ENCODE measurements around the gene PAX7. TPM values are rescaled to one million over a fixed set of nuclear protein-coding genes. Genes with fewer than 3 reads are reported as not detected.
"Not testable (repeated sequence)": the region's sequence is repeated elsewhere in the genome, so short reads cannot be mapped to it uniquely, and the experiment has no call there.

PAX7 gene
- total RNA-seq, 2 experiments from 2014 or later = not detected

DNA sequence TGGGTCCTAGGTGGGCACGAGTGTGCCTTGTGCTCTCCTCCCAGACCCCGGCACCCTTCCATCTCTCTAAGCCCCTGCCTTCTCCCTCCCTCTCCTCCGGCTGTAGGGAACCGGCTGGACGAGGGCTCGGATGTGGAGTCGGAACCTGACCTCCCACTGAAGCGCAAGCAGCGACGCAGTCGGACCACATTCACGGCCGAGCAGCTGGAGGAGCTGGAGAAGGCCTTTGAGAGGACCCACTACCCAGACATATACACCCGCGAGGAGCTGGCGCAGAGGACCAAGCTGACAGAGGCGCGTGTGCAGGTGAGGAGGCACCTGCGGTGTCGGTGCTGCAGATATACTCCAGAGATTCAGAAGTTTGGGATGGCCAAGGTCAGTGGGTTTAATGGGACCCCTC lies 61.0 kb downstream of the PAX7 start:
- no peaks in the 10 kb centered on the region for H3K4me1 Mint-ChIP-seq
- no peaks in the 10 kb centered on the region for H3K36me3 Mint-ChIP-seq (ENCODE audit: low read depth)
- ChIA-PET POLR2A (no interaction called here), CTCF (no interaction called here)
- no peak for DNase-seq
- no peak overlapping the region for H3K27ac Mint-ChIP-seq
- H3K9me3 Mint-ChIP-seq = no peaks in the 10 kb centered on the region
- peaks cover 11% of the 10 kb centered on the region for H3K27me3 Mint-ChIP-seq
- no peak overlapping the region for H3K4me3 Mint-ChIP-seq

DNA sequence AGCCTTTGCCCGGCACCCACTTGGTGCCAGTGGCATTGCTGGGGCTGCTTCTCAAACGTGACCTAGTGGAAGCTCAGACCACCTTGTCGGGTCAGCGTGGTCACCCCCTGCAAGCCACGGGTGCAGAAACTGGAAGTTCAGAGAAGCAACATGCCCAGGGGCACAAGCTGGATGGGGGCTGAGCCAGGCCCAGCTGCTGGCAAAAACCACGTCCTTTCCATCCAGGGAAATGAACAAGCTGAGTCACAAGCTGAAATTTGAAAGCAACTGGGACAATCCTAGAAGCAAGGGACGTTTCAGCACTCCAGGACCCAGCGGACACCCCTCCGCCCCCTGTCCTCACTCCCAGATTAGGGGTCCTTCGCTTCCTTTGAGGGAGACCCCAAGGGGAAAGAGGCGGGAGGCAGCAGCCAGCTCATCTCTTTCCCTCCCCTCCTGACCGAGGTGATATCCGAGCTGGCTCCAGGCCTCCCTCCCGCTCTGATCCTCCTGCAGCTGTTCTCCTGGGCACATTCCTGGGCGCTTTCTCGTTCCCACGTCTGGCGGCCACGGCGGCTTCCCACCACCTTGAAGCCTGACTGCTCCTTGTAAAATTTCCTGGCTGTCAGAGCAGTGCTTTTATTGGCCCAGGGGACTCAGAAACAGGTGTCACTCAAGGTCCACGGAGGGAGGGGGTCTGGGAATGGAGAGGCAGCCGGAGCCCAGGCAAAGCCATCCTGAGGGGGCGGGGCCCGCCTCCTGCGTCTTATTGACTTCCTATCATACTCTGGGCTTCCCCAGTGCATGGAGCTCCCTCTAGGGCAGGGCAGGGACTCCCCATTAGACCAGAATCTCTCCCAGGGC lies 62.8 kb downstream of the PAX7 start:
- Mint-ChIP-seq H3K4me3 (no peak overlapping the region), H3K4me1 (no peaks in the 10 kb centered on the region), H3K9me3 (no peaks in the 10 kb centered on the region), H3K27me3 (peaks cover 24% of the 10 kb centered on the region), H3K36me3 (ENCODE audit: low read depth) (no peaks in the 10 kb centered on the region), H3K27ac (no peak overlapping the region)
- ChIA-PET CTCF (no interaction called here), POLR2A (no interaction called here)
- DNase-seq = no peak

DNA sequence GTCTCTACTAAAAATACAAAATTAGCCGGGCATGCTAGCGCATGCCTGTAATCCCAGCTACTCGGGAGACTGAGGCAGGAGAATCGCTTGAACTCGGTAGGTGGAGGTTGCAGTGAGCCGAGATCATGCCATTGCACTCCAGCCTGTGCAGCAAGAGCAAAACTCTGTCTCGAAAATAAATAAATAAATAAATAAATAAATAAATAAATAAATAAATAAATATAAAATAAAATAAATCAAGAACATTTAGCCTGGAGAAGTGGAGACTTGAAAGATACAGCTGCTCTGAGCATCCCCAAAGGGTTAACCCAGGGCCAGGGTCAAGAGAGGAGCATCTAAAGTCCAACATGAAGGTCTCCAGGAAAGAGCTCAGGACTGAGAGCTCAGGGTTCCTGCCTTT lies 63.6 kb downstream of the PAX7 start:
- H3K4me3 Mint-ChIP-seq; H3K9me3 Mint-ChIP-seq; H3K4me1 Mint-ChIP-seq; H3K36me3 Mint-ChIP-seq (ENCODE audit: low read depth); DNase-seq; H3K27ac Mint-ChIP-seq; CTCF ChIA-PET; POLR2A ChIA-PET: not testable (repeated sequence)
- peaks cover 24% of the 10 kb centered on the region for H3K27me3 Mint-ChIP-seq

DNA sequence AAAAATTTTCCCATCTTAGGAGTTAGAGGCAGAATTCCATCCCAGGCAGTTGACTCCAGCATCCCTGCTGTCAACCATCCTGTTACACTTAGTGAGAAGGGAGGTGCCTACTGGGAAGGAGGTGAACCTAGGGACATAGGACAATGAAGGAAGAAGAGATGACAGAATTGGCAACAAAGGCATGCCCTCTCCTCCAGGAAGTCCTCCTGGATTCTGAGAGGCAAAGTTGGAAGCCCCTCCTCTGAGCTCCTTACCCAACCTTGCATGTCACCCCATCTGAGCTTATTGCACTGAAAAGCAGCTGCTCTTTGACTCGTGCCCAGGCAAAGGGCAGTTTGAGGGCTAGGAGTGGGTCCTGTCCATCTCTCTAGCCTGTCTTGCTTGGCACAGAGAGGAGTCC lies 66.9 kb downstream of the PAX7 start:
- Mint-ChIP-seq H3K27me3 (peaks cover 27% of the 10 kb centered on the region), H3K4me1 (no peaks in the 10 kb centered on the region), H3K4me3 (no peak overlapping the region), H3K36me3 (ENCODE audit: low read depth) (no peaks in the 10 kb centered on the region), H3K9me3 (no peaks in the 10 kb centered on the region), H3K27ac (no peak overlapping the region)
- no peak for DNase-seq
- ChIA-PET CTCF (no interaction called here), POLR2A (no interaction called here)

DNA sequence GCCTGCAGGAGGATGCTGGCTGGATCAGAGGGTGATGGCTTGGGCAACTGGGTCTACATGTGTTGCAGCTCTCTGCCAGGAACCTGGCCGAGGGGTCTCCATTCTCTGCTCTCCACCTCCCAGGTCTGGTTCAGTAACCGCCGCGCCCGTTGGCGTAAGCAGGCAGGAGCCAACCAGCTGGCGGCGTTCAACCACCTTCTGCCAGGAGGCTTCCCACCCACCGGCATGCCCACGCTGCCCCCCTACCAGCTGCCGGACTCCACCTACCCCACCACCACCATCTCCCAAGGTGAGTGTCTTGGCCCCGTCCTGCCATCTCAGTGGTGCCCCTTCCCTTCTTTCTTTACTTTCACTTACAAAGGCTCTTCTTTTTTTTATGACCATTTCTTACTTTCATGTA lies 69.9 kb downstream of the PAX7 start:
- ChIA-PET CTCF (no interaction called here), POLR2A (no interaction called here)
- H3K27me3 Mint-ChIP-seq = peaks cover 23% of the 10 kb centered on the region
- H3K36me3 Mint-ChIP-seq (ENCODE audit: low read depth) = no peaks in the 10 kb centered on the region
- no peaks in the 10 kb centered on the region for H3K9me3 Mint-ChIP-seq
- no peak overlapping the region for H3K4me3 Mint-ChIP-seq
- H3K27ac Mint-ChIP-seq = no peak overlapping the region
- DNase-seq = no peak
- H3K4me1 Mint-ChIP-seq = no peaks in the 10 kb centered on the region

DNA sequence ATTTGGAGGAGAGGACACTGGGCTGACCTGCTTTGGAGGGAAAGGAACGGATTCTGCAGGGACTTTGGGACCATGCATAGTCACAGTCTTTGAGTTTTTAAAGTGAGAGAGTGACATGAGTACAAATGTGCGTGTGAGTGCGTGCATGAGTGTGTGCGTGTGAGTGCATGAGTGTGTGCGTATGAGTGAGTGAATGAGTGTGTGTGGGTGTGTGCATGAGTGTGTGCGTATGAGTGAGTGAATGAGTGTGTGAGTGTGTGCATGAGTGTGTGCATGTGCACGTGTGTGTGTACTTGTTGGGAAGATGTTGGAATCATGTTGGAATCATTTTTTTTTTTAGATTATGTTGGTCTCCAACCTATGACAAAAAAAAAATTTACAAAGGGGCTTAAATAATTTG lies 70.5 kb downstream of the PAX7 start:
- ChIA-PET CTCF (no interaction called here), POLR2A (no interaction called here)
- Mint-ChIP-seq H3K4me3 (no peak overlapping the region), H3K27ac (no peak overlapping the region), H3K9me3 (no peaks in the 10 kb centered on the region), H3K36me3 (ENCODE audit: low read depth) (no peaks in the 10 kb centered on the region), H3K4me1 (peaks cover 6% of the 10 kb centered on the region), H3K27me3 (peaks cover 23% of the 10 kb centered on the region)
- no peak for DNase-seq

DNA sequence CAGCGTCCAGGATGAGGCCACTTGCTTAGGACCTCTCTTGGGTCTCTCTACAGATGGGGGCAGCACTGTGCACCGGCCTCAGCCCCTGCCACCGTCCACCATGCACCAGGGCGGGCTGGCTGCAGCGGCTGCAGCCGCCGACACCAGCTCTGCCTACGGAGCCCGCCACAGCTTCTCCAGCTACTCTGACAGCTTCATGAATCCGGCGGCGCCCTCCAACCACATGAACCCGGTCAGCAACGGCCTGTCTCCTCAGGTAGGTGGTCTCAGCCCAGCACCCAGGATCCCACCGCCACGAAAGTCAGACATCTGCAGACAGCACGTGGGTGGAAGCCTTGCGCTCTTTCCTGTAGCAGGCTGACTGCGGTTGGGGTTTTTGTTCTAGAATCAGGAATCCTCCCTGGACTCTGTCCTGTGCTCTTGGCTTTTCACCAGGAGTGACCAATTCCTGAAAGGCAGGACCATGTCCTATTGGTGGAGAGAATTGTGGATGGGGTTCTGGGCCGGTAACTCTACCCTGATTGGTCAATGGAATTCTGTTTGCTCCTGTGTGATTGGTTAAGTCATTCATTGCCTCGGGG lies 72.5 kb downstream of the PAX7 start:
- peaks cover 7% of the 10 kb centered on the region for H3K27me3 Mint-ChIP-seq
- POLR2A ChIA-PET = no interaction called here

DNA sequence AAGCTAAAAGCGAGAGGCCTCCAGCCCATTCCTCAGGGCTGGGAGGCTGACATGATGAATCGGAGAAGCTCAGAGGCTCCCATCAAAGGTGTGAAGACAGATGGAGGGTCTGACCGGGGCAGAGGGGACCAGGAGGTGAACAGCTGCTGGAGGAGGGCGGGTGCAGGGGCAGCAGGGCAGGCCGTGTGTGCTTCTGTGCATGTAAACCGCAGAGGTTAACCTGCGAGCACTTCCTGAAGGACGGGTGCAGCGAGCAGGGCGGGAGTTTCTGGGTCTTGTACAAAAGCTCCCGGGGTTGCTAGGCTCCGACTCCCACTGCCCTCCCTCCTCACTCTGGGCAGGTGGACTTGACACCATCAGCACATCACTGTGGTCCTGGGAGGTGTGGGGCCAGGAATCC lies 75.2 kb downstream of the PAX7 start:
- Mint-ChIP-seq H3K9me3 (no peaks in the 10 kb centered on the region), H3K36me3 (ENCODE audit: low read depth) (no peaks in the 10 kb centered on the region), H3K27ac (no peak overlapping the region), H3K4me1 (peaks cover 6% of the 10 kb centered on the region), H3K4me3 (no peak overlapping the region), H3K27me3 (peaks cover 6% of the 10 kb centered on the region)
- CTCF ChIA-PET = no interaction called here
- POLR2A ChIA-PET = no interaction called here
- DNase-seq = no peak

More for the DNA sequence above, 72.5 kb downstream of the PAX7 start:
- no peaks in the 10 kb centered on the region for H3K9me3 Mint-ChIP-seq
- H3K27ac Mint-ChIP-seq = no peak overlapping the region
- no peak overlapping the region for H3K4me3 Mint-ChIP-seq
- no peaks in the 10 kb centered on the region for H3K36me3 Mint-ChIP-seq (ENCODE audit: low read depth)
- H3K4me1 Mint-ChIP-seq = peaks cover 6% of the 10 kb centered on the region
- CTCF ChIA-PET = no interaction called here
- no peak for DNase-seq

DNA sequence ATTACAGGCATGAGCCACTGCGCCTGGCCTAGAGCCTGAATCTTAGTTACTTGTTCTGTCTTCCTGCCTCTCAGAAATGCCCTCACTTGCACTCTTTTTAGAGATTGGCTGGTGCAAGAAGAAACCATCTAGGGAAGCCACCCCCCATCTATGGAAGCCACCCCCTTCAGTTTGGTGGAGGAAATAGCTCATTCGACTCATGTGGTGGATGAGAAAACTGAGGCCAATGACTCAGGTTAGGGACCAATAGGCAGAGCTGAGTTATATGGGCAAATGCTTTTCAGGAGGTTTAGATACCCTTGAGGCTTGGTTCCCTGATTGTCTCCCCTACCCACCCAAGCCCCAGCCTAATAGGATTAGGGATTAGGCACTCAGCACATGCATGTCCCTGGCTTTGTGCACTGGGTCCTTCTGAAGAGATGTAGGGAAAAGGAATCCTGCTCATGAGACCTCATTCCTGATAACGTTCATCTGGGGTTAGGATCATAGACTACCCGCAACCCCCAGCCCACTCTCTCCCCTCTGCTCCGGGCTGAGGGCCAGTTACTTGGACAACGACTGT lies 77.1 kb downstream of the PAX7 start:
- H3K27me3 Mint-ChIP-seq = peaks cover 5% of the 10 kb centered on the region
- ChIA-PET POLR2A (no interaction called here), CTCF (no interaction called here)
- H3K9me3 Mint-ChIP-seq = no peaks in the 10 kb centered on the region
- no peak overlapping the region for H3K4me3 Mint-ChIP-seq
- H3K27ac Mint-ChIP-seq = no peak overlapping the region
- no peak for DNase-seq
- no peaks in the 10 kb centered on the region for H3K36me3 Mint-ChIP-seq (ENCODE audit: low read depth)
- peaks cover 6% of the 10 kb centered on the region for H3K4me1 Mint-ChIP-seq

DNA sequence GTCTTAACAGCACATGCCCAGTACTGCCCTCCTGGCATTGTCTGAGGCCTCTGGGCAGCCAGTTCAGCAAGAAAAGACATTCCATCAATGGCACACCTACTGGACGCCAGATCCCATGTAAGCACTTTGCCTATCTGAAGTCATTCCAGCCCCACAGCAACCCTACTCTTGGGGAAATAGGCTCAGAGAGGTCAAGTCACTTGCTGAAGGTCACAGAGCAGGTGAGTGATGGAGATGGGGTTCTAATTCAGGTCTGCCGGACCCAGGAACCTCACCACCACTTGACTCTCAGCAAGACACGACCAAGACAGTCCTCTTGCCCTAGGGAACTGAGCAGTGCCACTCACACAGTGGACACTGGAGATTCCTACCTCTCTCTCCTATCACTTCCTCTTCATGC lies 79.4 kb downstream of the PAX7 start:
- ChIA-PET POLR2A (no interaction called here), CTCF (no interaction called here)
- no peaks in the 10 kb centered on the region for H3K36me3 Mint-ChIP-seq (ENCODE audit: low read depth)
- H3K27ac Mint-ChIP-seq = no peak overlapping the region
- peaks cover 16% of the 10 kb centered on the region for H3K27me3 Mint-ChIP-seq
- peaks cover 6% of the 10 kb centered on the region for H3K4me1 Mint-ChIP-seq
- no peaks in the 10 kb centered on the region for H3K9me3 Mint-ChIP-seq
- DNase-seq = no peak
- no peak overlapping the region for H3K4me3 Mint-ChIP-seq

DNA sequence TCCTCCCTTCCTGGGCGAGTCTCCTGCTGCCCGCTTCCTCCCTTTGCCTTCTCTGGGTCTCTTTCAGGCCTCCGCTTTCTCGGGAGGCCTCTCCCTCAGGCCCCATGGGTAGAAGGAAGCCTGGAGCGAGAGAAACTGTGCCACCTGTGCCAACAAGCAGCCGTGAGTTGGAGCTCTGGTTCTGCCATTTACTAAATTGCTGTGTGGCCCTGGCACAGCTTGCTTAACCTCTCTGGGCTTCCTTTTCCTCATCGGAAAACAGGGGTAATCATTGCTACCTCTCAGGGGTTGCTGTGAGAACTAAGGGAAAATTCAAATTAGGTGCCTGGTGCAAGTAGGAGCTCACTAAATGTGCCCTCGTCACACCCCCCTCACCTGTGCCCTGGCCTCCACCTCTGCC lies 80.4 kb downstream of the PAX7 start:
- CTCF ChIA-PET = no interaction called here

DNA sequence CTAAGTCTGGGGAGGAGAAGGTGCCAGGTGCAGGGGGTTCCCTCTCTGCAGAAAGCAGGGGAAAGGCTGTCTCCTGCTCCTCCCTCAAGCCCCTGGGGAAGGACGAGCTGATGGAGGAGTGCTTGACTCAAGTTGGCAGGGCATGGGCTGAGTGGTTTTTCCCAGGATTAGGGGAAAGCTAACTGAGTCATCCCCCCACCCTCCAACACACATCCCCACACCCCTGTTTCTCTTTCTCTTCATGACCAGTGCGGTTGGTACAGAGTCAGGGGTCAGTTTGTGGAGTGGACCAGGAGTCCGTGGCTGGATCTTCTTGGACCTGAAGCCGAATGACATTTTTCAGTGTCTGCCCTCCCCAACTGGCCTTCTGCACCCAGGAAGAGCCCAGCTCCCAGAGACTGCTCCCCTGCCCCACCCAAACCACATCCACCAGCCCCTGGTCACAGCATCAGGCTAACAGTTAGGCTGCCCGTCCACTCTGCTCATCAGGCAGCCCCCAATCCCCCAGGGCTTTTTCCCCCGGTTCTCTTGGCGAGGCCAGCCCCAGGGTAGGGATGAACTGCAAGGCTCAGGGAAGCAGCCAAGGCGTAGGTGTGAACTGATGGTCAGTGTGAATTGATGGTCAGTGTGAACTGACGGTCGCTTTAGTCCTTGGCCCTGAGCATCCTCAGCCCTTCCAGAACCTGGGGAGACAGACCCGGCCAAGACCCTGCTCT lies 81.0 kb downstream of the PAX7 start:
- H3K9me3 Mint-ChIP-seq = no peaks in the 10 kb centered on the region
- H3K4me3 Mint-ChIP-seq = no peak overlapping the region
- no peaks in the 10 kb centered on the region for H3K4me1 Mint-ChIP-seq
- no peak for DNase-seq
- ChIA-PET CTCF (interaction anchor here (1.7 kb wide), 1 partner anchor 11 kb away, joined by 5 read pairs; no protein-coding TSS in a partner anchor), POLR2A (no interaction called here)
- H3K27me3 Mint-ChIP-seq = peaks cover 26% of the 10 kb centered on the region
- H3K36me3 Mint-ChIP-seq (ENCODE audit: low read depth) = no peaks in the 10 kb centered on the region
- no peak overlapping the region for H3K27ac Mint-ChIP-seq

More for the DNA sequence above, 80.4 kb downstream of the PAX7 start:
- Mint-ChIP-seq H3K9me3 (no peaks in the 10 kb centered on the region), H3K4me3 (no peak overlapping the region), H3K4me1 (peaks cover 2% of the 10 kb centered on the region), H3K36me3 (ENCODE audit: low read depth) (no peaks in the 10 kb centered on the region), H3K27ac (no peak overlapping the region), H3K27me3 (peaks cover 23% of the 10 kb centered on the region)
- POLR2A ChIA-PET = no interaction called here
- DNase-seq = no peak

DNA sequence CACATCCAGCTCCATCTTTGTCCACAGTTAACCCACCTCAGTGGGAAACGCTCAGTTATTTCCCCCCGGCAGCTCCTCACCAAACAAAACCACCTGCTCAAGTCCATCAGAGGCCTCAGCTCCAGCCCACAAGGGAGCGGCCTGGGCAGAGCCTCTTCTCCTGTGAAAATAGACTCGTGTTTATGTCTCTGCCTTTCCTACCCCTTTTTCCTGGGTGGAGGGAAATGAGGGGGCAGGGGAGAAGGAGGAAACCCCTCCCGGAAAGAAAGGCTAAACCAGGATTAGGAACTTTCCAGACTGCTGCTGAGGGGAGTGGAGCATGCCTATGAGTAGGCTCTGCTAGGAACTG lies 81.6 kb downstream of the PAX7 start:
- Mint-ChIP-seq H3K36me3 (ENCODE audit: low read depth) (no peaks in the 10 kb centered on the region), H3K4me1 (no peaks in the 10 kb centered on the region), H3K4me3 (no peak overlapping the region), H3K27me3 (peaks cover 27% of the 10 kb centered on the region), H3K27ac (no peak overlapping the region), H3K9me3 (no peaks in the 10 kb centered on the region)
- ChIA-PET POLR2A (no interaction called here), CTCF (interaction anchor here (1.7 kb wide), 1 partner anchor 11 kb away, joined by 5 read pairs; no protein-coding TSS in a partner anchor)
- no peak for DNase-seq
